ENCODE results near the gene APOBEC3G.
A peak's percentile ranks its signal among the peaks of the same experiment; 100 is the strongest.

The APOBEC3G gene

DNA sequence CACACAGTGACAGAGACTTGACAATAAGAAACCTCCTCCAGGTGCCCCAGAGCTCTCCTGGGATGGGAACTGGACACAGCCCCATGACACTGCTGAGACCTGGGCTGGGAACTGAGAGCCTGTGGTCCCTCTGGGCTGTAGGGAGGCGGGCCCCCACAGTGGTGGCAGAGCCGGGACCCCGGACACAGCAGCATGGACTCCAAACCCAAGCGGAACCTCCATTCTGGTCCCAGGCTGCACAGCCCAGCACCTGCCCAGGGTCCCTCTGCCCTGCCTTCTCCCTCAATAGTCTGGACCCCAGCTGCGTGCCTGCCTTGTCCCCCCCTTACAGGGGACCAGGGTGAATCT, 11.6 kb downstream of the APOBEC3G start:
- no peak for DNase-seq
- in situ Hi-C loops (cut with MboI; ENCODE audit: low pct_unique_long_range_greater_than_20kb, low sequenced_read_pairs) = no loop called here

DNA sequence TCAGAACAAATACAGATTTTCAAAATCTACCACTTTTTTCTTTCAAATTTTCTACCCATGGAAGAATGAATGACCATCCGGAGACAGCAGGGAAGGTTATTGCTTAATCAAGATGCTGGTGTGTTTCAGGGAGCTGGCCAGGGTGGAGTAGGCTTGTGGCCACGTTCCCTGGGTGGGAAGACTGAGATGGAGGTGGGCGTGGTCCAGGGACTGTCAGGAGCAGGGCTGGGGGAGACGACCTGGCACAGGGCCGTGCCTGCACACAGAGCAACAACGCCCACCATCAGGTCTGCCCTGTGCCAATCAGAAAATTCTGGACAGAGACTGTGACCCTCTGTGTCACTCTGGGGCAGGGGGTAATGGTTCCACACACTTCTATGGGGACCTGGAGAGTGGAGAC, 12.9 kb downstream of the APOBEC3G start:
- DNase-seq = no peak
- in situ Hi-C loops (cut with MboI; ENCODE audit: low pct_unique_long_range_greater_than_20kb, low sequenced_read_pairs) = no loop called here

DNA sequence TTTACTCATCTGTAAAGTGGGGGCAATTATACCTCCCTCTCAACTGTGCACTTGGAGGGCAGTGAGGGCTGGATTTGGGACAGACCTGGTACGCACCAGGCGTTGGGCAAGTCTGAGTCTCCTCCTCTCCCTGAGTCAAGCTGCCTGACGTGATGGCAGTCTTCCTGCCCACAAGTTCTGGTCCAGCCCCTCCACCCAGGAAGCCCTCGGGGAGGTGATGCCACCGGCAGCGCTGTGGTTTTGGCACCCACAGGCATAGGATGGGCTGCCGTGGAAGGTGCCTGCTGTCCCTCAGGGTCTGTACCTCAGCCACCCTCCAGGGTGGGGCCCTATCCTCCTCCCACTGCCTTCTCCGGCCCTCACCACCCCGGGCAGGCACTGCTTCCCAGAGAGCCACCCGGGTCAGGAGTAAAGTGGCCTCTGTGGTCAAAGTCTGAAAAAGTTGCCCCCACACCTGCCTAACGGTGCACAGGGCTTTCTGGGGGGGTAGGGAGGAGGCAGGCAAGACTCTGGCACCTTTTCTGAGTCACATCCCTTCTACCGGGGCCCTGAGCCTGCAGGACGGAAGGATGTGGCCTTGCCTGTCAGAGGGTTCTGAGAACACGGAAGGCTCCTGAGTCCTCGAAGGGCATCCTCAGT, 13.5 kb downstream of the APOBEC3G start:
- in situ Hi-C loops (cut with MboI; ENCODE audit: low pct_unique_long_range_greater_than_20kb, low sequenced_read_pairs) = no loop called here
- DNase-seq = no peak

DNA sequence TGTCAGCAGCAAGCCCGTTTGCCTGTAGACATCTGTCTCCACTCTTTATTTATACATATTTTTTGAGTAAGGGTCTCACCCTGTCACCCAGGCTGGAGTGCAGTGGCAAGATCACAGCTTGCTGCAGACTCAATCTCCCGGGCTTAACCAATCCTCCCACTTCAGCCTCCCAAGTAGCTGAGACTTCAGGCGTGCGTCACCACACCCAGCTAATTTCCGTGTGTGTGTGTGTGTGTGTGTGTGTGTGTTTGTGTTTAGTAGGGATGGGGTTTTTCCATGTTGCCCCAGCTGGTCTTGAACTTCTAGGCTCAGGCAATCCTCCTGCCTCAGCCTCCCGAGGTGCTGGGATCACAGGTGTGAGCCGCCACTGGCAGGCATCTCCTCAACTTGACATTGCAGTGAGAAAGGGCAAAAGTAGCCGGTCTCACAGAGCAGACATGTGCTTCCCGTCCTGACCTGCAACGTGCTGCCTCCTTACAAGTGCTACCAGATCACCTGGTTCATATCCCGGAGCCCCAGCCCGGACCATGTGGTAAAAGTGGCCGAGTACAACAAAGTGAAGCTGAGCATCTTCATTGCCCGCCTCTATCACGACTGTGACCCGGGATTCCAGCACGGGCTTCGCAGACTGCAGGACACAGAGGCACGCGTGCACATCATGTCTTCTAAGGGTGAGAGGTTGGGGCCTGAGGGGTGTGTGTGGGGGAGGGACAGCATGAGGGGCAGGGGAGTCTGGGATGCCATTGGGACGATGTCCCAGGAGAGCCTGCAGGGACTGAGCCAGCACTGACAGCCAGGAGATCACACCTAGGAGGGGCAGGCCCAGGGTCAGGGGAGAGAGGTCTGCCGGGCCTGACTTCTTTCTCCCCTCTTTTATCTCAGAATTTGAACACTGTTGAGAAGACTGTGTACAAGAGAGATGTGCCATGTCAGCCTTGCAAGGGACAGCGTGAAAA, 14.3 kb downstream of the APOBEC3G start:
- no peak for DNase-seq
- in situ Hi-C loops (cut with MboI; ENCODE audit: low pct_unique_long_range_greater_than_20kb, low sequenced_read_pairs) = no loop called here

DNA sequence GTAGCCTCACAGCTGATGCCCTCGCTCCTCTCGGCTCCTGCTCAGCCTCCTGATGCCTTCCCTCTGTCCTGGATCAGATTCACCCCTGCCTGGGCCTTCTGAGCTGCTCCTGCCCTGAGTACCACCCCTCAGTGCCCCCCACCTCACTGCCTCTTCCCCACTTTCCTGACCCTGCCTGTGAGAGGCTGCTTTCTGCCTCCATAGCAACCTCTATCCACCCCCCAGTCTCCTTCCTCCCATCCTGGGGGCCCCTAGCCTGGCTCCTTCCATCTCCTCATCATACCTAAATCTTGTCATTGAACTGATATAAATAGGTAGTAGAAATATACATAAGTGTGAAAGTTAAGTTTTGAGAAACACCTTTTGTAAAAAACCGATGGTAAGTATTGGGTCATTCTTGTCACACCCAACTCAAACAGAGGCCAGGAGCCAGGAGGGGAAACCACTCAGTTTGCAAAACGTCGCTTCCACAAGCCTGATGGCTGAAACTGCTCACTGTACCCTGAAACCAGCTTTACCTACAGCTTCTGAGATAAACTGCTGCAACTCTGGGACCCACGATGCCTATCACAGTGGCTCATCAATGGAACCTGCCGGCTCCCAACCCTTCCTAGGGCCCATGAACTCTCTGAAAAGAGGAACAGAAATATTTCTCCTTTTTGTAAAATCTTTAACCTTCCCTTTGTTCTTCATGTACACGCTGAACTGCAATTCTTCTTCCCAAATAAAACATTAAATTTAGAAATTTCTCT, 15.2 kb downstream of the APOBEC3G start:
- DNase-seq = no peak
- in situ Hi-C loops (cut with MboI; ENCODE audit: low pct_unique_long_range_greater_than_20kb, low sequenced_read_pairs) = no loop called here

DNA sequence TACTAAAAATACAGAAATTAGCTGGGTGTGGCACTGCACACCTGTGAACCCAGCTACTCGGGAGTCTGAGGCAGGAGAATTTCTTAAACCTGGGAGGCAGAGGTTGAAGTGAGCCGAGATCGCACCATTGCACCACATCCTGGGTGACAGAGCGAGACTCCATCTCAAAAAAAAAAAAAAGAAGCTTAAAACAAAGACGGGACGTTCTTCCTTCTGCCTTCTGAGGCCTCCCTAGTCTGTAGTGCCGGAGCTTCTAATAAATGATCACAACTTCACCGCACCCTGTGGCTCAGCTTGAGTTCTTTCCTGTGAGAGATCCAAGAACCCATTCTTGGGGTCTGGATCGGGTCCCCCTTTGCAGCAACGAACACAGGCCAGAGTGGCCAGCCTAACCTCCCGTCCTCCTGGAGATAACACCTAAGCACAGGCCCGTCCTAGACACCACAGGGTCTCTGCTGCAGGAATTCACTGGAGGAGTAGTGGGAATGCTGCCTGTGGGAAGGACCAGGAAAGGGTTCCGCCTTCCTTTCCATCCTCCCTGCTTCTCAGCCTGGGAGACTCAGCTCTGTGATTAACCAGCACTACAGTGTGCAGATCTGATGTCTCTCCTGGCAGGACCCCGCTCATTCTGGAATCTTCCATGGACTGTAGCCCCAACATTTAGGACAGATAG, 17.8 kb downstream of the APOBEC3G start:
- in situ Hi-C loops (cut with MboI; ENCODE audit: low pct_unique_long_range_greater_than_20kb, low sequenced_read_pairs) = no loop called here
- DNase-seq = no peak

DNA sequence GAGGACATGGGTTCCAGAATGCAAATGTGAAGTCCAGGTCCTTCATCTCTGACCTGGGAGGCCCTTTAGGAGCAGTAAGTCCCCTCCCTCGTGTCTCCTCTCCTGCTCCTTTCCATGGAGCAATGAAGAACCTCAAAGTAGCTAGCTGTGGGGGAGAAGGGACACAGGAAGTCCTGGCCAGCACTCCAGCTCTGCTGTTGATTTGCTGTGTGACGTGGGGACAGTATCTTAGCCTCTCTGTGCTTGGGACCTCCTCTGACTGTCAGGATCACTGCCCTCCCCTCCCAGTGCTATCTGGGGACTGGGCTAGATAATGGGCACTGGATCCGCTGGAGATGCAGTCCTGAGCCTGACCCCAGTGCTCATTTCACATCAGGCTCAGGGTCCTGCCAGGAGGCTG, 18.9 kb downstream of the APOBEC3G start:
- in situ Hi-C loops (cut with MboI; ENCODE audit: low pct_unique_long_range_greater_than_20kb, low sequenced_read_pairs) = no loop called here
- no peak for DNase-seq

DNA sequence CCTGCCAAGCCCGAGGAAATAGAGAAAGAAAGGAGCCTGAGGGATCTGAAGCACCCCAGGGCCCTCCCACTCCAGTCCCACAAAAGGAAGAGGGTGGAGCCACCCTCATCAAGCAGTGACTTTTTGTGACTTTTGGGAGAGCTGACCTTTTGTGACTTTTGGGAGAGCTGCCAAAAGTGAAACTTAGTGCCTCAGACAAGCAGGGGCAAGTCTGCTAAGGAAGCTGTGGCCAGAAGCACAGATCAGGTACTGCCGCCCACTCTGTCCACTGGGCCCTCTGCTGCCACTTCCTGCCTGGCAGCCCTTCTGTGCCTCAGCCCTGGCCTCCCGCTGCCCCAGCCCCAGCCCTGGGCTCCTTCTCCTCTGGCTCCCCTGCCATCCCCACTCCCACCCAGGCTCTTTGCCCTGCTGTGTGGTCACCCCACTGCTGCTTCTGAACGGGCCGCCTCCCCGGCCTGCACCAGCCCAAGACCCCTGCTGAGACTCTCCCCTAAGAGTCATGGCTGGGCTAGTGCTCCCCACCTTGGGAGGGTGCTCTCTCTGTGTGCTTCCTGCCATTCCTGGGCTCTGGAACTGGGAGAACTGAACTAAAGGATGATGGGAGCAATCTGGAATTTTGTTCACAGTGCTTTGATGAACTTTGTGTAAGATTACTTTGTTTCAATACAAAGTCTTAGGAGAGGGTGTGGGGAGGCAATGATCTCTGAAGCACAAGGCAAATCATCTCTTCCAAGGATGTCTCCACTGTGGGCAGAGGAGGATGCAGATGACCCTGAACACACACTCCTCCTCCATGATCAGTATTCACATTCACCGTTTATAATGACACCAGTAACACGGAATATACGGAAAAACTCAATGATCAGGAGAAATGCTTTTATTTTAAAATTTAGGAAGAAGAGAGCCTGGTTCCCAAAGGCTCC, 20.3 kb downstream of the APOBEC3G start, which contains the start of gene APOBEC3H:
APOBEC3H (plus strand) TSS at position 147 of the 923 bp plus-strand sequence. CDS start 3,035 bp downstream, outside the sequence.
- peak; percentile 86 for DNase-seq
- in situ Hi-C loops (cut with MboI; ENCODE audit: low pct_unique_long_range_greater_than_20kb, low sequenced_read_pairs) = no loop called here

DNA sequence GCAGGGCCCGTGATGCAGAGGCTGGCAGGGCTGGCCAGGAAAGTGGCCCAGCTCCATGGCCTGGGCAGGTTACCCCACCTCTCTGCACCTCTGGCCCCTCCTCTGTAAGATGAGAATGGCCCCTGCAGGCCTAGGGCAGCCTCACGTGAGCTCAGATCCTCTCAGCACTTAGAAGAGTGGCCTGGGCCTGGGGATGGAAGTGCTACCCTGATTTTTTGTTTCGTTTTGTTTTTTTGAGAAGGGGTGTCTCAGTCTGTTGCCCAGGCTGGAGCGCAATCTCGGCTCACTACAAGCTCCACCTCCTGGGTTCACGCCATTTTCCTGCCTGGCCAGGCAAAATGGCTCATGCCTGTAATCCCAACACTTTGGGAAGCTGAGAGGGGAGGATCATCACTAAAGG, 21.0 kb downstream of the APOBEC3G start:
- DNase-seq = no peak
- in situ Hi-C loops (cut with MboI; ENCODE audit: low pct_unique_long_range_greater_than_20kb, low sequenced_read_pairs) = no loop called here

DNA sequence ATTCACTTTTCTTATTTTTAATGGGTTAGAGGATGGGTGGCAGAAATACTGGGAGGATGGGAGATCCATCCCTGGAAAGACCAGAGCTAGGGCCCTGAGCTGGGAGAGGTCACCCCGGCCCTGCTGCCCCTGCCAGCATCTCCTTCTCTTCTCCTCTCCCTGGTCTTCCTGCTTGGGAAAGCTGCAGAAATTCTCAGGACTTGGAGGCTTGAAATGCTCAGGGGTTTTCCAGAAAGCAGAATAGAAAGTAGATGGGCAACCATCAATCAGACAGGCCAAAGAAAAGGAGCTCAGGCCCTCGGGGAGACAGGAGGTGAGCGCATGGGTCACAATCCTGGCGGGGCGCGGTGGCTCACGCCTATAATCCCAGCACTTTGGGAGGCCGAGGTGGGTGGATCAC, 21.5 kb downstream of the APOBEC3G start:
- no peak for DNase-seq
- in situ Hi-C loops (cut with MboI; ENCODE audit: low pct_unique_long_range_greater_than_20kb, low sequenced_read_pairs) = no loop called here

DNA sequence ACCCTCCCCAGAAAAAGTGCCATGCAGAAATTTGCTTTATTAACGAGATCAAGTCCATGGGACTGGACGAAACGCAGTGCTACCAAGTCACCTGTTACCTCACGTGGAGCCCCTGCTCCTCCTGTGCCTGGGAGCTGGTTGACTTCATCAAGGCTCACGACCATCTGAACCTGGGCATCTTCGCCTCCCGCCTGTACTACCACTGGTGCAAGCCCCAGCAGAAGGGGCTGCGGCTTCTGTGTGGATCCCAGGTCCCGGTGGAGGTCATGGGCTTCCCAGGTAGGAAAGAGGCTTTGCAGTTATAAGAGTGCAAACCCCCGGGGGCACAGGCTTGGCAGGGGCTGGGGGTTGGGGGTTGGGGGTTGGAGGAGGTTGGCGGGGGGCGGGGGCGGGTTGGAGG, 24.2 kb downstream of the APOBEC3G start:
- in situ Hi-C loops (cut with MboI; ENCODE audit: low pct_unique_long_range_greater_than_20kb, low sequenced_read_pairs) = no loop called here
- no peak for DNase-seq

DNA sequence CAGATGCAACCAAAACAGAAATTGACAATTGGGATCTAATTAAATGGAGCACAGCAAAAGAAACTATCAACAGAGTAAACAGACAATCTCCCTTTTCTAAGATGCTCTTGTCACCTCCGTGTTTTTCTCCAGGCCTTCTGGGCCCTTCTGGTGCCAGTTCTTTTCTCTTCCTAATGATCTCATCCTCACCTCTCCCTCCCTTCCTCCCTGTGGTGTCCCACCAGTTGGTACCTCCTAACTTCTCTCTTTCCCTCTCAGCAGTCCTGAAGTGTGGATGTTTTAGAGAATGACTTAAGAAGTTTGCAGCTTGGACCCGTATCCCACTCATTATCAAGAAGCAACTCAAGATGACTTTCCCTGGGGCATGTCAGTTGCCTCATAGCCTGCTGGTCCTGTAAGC, 26.4 kb downstream of the APOBEC3G start:
- DNase-seq = no peak
- in situ Hi-C loops (cut with MboI; ENCODE audit: low pct_unique_long_range_greater_than_20kb, low sequenced_read_pairs) = no loop called here

DNA sequence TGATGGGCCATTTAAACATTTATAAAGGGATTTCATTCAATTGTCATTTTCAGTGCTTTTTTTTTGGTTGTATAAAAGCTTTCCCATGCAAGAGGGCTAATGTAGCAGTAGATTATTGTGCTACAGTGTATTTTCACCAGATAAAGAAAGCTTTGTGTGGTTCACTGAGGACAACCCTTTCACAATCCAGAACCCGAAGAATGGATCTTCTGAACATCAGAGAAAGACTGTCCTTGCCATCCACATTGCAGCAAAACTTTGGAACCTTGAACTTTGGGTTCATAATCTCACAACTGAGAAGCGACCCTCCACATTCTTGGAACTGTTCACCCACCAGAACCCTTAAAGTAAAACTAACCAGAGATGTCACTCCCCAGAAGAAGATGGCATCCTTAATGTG, 29.3 kb downstream of the APOBEC3G start:
- in situ Hi-C loops (cut with MboI; ENCODE audit: low pct_unique_long_range_greater_than_20kb, low sequenced_read_pairs) = no loop called here
- no peak for DNase-seq

DNA sequence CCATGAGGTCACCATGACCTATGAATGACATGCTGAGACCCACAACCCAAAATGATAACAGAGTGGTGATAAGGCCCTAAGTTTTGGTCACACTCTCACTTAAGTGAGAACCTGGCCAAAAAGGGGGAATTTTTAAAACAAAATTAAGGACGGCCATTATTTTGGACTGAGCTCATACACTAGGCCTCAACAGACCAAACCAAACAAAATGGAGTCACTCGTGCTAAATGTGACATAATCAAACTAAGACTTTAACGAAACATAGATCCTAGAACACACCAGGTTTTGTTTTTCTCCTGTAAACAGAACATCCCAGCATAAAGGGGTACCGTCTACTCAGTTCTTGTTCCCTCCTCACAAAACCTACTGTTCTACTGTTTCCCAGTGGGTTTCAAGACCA, 31.4 kb downstream of the APOBEC3G start:
- no peak for DNase-seq
- in situ Hi-C loops (cut with MboI; ENCODE audit: low pct_unique_long_range_greater_than_20kb, low sequenced_read_pairs) = no loop called here

DNA sequence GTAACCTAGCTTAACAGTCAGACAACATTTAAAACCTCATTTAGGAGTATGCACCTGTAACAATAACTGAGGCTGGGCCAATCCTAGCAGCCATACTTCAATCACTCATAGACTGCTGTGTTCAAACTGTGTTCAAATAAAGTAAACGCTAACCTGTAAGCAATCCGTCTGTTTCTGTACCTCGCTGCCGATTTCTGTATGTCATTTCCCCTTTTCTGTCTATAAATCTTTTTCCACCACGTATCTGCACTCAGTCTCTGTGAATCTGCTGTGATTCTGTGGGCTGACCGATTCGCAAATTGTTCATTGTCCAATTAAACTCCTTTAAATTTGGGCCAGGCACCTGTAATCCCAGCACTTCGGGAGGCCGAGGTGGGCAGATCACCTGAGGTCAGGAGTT, 32.3 kb downstream of the APOBEC3G start:
- DNase-seq = no peak
- in situ Hi-C loops (cut with MboI; ENCODE audit: low pct_unique_long_range_greater_than_20kb, low sequenced_read_pairs) = no loop called here

DNA sequence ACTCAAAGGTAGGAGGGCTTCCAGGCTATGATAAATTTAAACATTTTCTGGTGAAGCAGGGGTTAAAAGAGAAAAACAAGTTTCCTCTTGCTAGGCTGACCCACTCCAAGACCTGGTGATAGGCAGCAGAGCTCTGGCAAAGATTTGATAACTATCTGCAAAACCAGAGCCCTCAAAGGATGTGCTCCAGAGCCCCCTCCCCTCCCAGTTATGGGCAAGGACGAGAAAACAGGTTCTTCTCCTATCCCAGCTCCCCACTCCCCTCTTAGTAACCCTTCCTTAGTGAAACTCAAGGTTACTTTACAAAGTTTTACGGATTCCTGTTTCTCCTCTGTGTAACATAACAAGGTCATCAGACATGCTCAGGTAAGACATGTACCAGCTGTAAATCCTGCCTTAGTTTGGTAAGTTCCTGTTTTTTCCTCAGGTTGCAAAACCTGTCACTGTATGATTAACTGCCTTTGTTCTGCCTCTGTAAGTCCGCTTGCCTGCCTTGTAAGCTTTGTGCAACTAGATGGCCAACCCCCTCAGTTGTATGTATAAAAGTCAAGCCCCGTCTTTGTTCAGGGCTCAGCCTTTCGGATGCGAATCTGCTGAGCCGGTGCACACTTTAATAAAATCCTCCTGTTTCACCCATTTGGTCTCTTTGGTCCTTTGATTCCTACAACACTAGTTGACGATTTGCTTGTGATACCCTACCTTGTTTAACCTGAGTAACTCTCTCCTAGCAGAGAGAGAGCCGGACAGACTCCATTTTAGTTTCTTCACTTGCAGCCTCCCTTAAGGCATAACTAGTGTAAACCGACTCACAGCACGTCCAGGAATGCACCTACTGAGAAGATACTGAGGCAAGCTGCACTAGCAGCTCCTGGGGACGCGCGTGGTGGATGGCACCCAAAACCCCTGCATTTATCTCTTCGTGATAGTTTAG, 33.8 kb downstream of the APOBEC3G start:
- peak; percentile 72 for DNase-seq
- in situ Hi-C loops (cut with MboI; ENCODE audit: low pct_unique_long_range_greater_than_20kb, low sequenced_read_pairs) = no loop called here

DNA sequence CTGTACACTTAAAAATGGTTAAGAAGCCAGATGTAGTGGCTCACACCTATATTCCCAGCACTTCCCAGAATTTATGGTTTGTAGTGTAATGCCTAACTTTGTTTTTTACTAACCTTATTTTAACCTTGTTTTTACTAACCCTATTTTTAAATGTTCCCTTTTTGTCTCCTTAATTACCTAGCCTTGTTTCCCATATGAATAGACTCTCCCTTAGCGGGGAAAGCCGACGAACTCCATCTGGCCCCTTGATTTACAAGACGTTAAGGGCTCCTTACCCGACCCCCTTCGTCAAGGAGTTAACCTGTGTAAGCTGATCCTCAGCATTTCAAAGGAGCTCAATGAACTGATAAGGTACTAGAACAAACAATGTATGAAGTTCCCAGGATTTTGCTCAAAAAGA, 37.0 kb downstream of the APOBEC3G start:
- in situ Hi-C loops (cut with MboI; ENCODE audit: low pct_unique_long_range_greater_than_20kb, low sequenced_read_pairs) = no loop called here
- DNase-seq = no peak
